Measurements from ENCODE around the gene DRAP1.
A peak's percentile ranks its signal among the peaks of the same experiment; 100 is the strongest.
"Not testable (repeated sequence)": the region's sequence is repeated elsewhere in the genome, so short reads cannot be mapped to it uniquely, and the experiment has no call there.

Gene DRAP1

DNA sequence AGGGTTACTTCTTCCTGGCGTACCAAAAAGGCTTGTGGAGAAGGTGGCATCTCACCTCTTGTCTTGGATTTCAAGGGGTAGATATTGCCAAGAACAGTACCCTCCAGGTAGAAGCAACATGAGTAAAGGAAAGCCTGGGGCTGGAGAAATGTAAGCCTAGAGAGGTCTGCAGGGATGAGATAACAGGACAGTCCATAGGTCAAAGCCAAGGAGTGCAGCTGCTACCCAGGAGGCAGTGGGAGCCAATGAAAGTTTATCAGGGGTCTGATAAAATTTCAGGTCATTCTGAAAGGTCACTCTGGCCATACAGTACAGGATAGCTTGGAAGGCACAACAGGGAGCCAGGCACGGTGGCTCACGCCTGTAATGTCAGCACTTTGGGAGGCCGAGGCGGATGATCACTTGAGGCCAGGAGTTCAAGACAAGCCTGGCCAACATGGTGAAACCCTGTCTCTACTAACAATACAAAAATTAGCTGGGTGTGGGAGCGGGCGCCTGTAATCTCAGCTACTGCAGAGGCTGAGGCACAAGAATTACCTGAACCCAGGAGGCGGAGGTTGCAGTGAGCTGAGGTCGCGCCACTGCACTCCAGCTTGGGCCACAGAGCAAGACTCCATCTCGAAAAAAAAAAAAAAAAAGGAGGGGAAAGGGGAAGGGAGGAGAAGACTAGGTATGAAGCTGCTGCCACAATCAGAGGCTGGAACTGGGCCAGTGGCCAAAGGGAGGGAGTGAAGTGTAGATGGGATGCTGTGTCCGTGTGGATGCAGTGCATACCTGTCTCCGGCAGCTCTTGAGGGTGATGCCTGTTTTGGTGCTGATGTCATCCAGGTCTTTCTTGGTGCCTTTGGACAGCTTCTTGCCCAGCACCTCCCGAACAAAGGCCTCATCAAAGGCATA is 32.2 kb upstream of the DRAP1 start:
- no peak for DNase-seq

GRCh38 chr11:65887723-65888162 is 31.5 kb upstream of the DRAP1 start:
- DNase-seq: peak; percentile 44

DNA sequence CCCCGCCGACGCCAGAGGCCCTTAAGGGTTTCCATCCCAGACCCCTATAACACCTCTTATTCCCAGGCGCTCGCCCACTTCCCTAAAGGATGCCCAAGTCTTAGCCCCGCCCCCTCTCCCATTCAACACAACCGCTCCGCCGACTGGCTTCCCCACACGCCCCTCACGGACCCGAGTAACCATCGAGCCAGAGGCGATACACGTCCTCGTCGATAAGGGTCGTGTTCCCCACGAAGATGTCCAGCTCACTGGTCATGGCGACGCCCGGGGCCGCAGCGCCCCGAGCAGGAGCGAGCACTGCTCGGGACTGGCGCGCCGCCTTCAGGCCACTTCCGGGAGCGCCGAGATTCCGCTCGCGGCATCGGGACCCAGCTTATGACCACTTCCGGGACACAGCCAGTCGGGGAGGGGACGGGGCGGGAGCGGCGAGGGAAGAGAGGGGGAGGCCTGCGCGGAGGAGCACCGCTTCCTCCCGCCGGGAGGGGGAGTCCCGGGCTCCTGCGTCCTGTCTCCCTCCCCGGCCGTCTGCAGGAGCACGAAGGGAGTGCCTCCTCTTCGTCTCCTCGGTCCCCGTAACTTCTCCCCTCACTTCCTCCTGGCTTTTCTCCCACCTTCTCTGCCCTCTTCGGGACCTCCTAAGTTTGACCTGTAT is 30.9 kb upstream of the DRAP1 start, which contains the start of gene FIBP:
TSS of gene FIBP (minus strand) at position 309 of the 652 bp plus-strand sequence. CDS start at position 256, 53 bp downstream.
- DNase-seq: peak; percentile 97

GRCh38 chr11:65890324-65891218 is 28.7 kb upstream of the DRAP1 start, which contains the start of gene CCDC85B:
Gene CCDC85B, plus strand, starts transcription at chr11:65890673. Its CDS starts 111 bp downstream, at chr11:65890784.
- peak; percentile 96 for DNase-seq

DNA sequence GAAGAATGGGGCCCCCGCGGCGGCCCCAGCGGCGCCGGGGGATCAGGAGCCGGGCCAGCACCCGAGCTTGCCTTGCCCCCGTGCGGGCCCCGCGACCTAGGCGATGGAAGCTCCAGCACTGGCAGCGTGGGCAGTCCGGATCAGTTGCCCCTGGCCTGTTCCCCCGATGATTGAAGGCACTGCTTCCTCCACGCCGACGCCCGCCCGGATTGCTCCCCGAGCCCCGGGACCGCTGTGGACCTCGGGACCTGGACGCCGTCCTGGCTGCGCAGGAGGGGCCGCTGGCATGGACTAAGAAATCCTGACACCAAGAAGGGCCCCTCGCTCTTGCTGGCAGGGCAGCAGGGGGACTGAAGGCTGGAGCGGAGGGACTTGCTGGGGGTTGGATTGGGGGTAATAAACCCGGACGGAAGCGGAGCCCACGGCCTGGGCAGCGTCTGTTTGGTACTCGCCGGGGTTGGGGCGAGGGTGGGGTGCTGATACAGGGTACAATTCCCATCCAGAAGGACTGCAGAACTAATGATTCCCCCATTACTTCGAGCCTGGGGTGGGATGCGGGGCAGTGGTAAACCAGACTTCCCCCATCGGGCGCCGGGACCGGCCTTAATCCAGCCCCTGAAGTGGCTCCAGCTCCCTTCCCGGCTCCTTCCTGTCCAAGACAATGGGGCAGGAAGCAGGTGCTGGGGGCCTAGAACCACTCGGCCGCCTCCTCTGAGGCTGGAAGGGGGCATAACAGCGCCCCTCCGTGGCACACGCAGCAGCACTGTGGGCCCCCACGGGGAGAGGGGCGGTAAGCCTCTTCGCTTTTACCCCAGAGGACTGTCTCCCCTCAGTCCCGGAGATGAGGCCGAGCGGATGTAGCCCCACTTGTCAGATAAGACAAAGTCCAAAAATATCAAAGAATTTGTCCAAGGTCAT is 27.7 kb upstream of the DRAP1 start:
- no peak for DNase-seq

GRCh38 chr11:65892137-65892540 is 27.1 kb upstream of the DRAP1 start:
- not testable (repeated sequence) for DNase-seq

GRCh38 chr11:65892661-65893317 is 26.4 kb upstream of the DRAP1 start:
- no peak for DNase-seq

DNA sequence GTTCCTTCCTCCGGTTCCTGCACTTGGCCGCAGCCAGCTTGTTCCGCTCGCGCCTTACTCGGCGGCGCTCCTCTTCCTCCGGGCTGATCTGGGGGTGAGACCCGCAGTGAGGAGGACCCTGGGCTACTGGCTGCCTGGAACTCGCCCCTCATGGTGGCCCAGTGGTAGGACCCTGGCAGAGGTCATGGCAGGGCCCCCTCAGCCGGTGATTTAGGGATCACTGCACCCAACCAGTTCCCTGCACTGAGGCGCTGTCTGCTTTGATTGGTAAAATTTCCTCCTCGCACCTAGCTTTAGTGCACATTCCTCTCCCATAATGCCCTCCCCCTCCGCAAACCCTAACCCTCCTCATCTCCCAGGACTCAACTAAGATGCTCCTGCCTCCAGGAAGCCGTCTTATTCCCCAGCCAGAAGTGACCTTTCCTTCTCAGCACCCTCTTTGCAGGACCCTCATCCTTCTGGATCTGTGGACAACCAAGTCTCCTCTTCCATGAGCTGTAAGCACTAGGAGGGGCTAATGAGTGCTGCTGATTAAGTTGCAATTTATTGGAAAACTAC is 25.1 kb upstream of the DRAP1 start:
- no peak for DNase-seq

DNA sequence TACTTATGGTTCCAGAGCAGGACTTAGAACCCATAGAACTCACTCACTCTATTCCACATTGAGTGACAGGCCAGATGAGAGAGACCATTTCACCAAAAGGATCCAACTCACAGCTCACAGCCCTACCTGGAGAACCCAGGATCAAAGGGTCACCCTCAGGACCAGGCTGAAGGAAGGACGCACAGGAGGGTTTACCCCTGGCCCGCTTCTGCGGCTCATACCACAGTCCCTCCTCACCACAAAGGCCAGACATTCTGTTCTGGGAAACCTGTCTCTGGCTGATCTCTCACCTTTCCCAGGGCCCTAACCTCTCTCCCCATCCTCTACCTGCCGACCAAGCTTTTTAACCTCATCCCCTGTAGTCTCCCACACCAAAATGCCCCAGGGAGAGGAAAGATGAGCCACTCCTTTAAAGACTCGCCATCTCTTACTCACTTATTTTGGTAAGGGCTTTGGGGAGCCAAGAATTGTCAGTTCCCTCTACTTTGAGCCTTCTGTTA is 23.7 kb upstream of the DRAP1 start:
- no peak for DNase-seq

- DNase-seq: no peak
Observed at GRCh38 chr11:65896034-65896999, 22.9 kb upstream of the DRAP1 start.

DNA sequence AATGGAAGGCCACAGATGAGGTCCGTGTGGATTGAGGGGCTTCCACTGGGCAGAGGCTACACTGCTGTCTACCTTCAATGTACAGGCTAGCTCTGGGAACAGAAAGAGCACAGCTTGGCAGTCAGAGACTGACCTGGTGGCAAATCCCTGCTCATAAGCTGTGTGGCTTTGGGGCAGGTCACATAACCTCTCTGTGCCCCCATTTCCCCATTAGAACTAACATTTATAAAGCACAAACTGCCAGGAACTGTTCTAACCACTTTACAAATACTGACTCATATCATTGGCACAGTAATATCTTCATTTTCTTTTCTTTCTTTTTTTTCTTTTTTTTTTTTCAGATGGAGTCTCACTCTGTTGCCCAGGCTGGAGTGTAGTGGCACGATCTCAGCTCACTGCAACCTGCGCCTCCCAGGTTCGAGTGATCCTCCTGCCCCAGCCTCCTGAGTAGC is 22.2 kb upstream of the DRAP1 start:
- DNase-seq: no peak

- DNase-seq: no peak
Observed at GRCh38 chr11:65898656-65899355, 20.4 kb upstream of the DRAP1 start.

- DNase-seq: peak; percentile 79
Observed at GRCh38 chr11:65899356-65900124, 19.7 kb upstream of the DRAP1 start.

DNA sequence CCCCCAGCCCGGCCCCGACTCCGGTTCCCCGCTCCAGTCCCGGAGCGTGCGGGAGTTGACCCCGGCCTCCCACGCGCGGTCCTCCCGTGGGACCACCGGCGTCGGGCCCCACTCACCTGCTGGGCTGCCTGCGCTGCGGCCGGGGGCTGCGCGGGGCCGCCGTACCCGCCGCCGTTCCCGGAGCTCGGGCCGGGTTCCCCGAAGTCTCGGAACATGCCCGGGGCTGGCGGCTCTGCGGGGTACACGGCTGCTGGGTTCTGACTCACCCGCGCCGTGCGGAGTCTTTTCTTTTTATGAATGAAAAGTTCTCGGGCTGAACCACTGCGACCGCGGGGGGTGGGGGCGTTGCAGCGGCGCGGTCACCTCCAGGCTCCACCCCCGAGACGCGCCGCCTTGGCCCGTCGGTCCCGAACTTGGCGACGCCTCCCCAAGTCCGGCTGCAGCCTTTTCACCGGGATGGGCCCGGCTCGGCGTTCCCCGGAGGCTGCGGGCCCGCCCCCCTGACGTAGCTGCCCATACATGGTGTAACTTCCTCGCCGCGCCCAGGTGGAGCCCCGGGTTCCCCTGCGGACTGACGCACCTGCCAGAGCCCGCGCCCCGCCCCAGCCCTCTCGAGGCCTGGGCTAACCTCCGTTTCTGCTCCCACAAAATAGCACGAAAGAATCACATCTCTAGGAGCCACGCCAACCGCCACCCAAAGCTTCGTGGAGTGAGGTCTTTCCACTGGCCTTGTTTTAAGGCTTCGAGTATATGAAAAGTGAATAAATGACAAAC is 18.9 kb upstream of the DRAP1 start, which contains the start of gene FOSL1:
TSS of gene FOSL1 (minus strand) at position 264 of the 774 bp plus-strand sequence. CDS start at position 215, 49 bp downstream.
- peak; percentile 95 for DNase-seq

DNA sequence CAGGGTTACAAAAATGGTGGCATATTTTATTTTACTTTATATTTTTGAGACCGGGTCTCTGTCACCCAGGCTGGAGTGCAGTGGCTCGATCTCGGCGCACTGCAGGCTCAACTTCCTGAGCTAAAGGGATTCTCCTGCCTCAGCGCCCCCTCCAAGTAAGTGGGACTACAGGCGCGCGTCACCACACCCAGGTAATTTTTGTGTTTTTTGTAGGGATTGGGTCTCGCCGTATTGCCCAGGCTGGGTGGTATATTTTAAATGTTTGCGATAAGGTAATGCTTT is 18.4 kb upstream of the DRAP1 start:
- DNase-seq: no peak

DNA sequence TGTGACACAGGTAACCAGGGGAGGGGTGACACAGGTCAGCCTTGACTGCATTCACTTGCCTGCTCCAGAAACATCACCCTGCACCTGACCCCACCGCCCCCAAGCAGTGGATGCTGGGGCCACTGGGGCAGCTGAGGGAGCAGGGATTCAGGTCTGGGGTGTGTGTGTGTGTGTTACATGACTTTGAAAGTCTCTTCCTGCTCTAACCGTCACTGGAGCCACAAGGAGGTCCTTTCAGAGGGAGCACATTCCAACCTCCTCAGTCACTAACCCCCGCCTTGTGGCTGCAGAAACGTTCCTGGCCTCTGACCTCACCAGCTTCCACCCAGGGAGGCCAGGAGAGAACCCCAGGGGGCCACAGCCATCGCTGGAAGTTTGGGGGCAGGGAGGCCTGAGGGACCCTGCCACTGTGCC is 16.2 kb upstream of the DRAP1 start:
- peak; percentile 92 for DNase-seq

DNA sequence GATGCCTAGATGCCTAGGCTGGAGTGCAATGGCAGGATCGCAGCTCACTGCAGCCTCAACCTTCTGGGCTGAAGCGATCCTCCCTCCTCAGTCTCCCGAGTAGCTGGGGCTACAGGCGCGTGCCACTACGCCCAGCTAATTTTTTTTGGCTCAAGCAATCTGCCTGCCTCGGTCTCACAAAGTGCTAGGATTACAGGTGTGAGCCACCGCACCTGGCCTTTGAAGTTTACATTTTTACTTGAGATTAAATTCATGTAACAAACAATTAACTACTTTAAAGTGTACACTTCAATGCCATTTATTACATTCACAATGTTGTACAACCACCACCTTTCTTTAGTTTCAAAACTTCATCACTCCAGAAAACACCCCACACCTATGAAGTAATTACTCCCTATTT is 15.5 kb upstream of the DRAP1 start:
- DNase-seq: no peak

Measured in fibroblast of skin of right quadriceps (primary cell).